Thyroid gland (tissue), 4 donors: ENCODE measurements around the gene EPHA5.

Experiments used
- CTCF ChIP-seq, 6 experiments: fragments of 200-600 bp in 3 of 6; fragments of 450-650 bp in 3 of 6; sonication (generic) in 3 of 6; IDR thresholded peaks; one replicate each; pipeline ENCODE4 v1.5.1; 2016 to 2019; ENCODE audit warnings: antibody characterized with exemption in 6 of 6, mild to moderate bottlenecking in 2 of 6, inconsistent platforms in 1 of 6, moderate library complexity in 1 of 6
- POLR2A ChIP-seq, 2 donors: fragments of 450-650 bp; IDR thresholded peaks; one replicate each; pipeline ENCODE4 v1.6.1; 2017; ENCODE audit warnings: antibody characterized with exemption in 2 of 2, mild to moderate bottlenecking in 2 of 2, moderate library complexity in 1 of 2

- TF ChIP-seq CTCF (IDR thresholded peaks at IDR 0.05): no peak
- TF ChIP-seq POLR2A (IDR thresholded peaks at IDR 0.05): no peak
Measured at GRCh38 chr4:65653740-65654361, 16.4 kb downstream of the EPHA5 start.
